ENCODE measurements around the gene TRIM33. TPM values are rescaled to one million over a fixed set of nuclear protein-coding genes. Genes with fewer than 3 reads are reported as not detected.

The TRIM33 gene
- total RNA-seq, 1 experiment from 2014 or later, result 41.2 TPM

DNA sequence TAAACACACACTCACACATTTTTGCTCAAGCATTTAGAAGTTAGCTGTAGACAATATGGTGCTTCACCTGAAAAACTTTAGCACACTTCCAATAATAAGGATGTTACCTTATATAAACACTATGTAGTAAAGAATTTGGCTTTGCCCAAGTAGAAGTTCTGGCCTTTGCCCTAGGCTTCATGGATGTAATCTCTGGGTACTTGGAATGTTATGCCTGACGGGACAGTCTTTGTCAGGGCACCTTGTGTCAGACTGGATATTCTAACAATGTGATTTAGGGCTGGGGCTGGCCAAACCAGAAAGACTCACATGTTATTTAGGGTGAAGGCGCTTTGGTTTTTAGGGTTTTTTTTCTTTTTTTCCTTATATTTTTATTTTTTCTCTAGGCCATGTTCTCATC, 34.8 kb upstream of the TRIM33 start:
- H3K4me2 ChIP-seq (ENCODE audit: low read length), result no peak overlapping the region
- H4K20me1 ChIP-seq (ENCODE audit: insufficient read depth), result no peaks in the 10 kb centered on the region
- no peaks in the 10 kb centered on the region for H3K36me3 ChIP-seq (ENCODE audit: control insufficient read depth in 1 of 2, insufficient read depth in 2 of 2, low read length in 2 of 2)
- H3K27me3 ChIP-seq (ENCODE audit: insufficient read depth, low read length), result no peaks in the 10 kb centered on the region
- no peaks in the 10 kb centered on the region for H3K9me2 ChIP-seq (ENCODE audit: insufficient read depth)
- H3K27ac ChIP-seq (ENCODE audit: low read depth, low read length), result no peak overlapping the region
- ATAC-seq (no peak), DNase-seq (ENCODE audit: low read depth, low spot score) (no peak)
- no peak overlapping the region for H3K9ac ChIP-seq (ENCODE audit: low read length)
- ChIA-PET RAD21 (ENCODE audit: low non-redundant PET in 1 of 2, low total read pairs in 2 of 2, uncharacterized antibody in 2 of 2, unreplicated experiment in 2 of 2) (no interaction called here), CTCF (no interaction called here), POLR2A (no interaction called here)
- BruUV-seq (replicated peaks), result no TSS peak
- H3K9me3 ChIP-seq (ENCODE audit: control insufficient read depth in 1 of 2, insufficient read depth in 1 of 2, low read depth in 1 of 2, low read length in 2 of 2), result no peaks in the 10 kb centered on the region
- no peak for TF ChIP-seq TCF7L2 (IDR thresholded peaks at IDR 0.05; ENCODE audit: borderline replicate concordance, extremely low read depth, insufficient read depth, insufficient read length)
- H3K79me2 ChIP-seq (ENCODE audit: insufficient read depth, low read length), result no peaks in the 10 kb centered on the region
- no peaks in the 10 kb centered on the region for H3K4me1 ChIP-seq (ENCODE audit: control insufficient read depth in 1 of 2, insufficient read depth in 2 of 2, low read length in 2 of 2)
- intact Hi-C loops (cut with micrococcal nuclease), result no loop called here
- no peak overlapping the region for H2AFZ ChIP-seq (ENCODE audit: low read depth, low read length, poor library complexity, severe bottlenecking)
- no peak overlapping the region for H3K4me3 ChIP-seq (replicated peaks in 1 of 2; ENCODE audit: low read depth in 1 of 2, low read length in 2 of 2)

DNA sequence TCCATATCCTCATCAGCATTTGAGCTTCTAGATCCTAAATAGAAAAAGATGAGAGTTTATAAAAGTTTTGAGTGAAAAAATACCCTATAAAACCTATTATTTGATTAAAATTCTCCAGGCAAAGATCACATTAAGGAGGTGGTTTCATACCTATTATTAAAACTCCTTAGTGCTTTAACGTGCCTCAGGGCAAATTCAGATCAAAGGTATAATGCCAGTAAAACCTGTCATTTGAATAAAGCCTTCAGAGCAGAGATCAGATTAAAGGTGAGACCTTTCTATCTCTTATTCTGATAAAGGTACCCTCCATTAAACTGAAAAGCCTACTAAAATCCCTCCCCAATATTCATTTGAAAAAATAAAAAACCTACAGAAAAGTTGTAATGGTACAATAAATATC, 34.3 kb upstream of the TRIM33 start:
- Histone ChIP-seq H3K9ac (ENCODE audit: low read length) (no peak overlapping the region), H3K36me3 (ENCODE audit: control insufficient read depth in 1 of 2, insufficient read depth in 2 of 2, low read length in 2 of 2) (no peaks in the 10 kb centered on the region), H3K4me2 (ENCODE audit: low read length) (no peak overlapping the region), H3K4me1 (ENCODE audit: control insufficient read depth in 1 of 2, insufficient read depth in 2 of 2, low read length in 2 of 2) (no peaks in the 10 kb centered on the region), H3K9me2 (ENCODE audit: insufficient read depth) (no peaks in the 10 kb centered on the region), H3K27ac (ENCODE audit: low read depth, low read length) (no peak overlapping the region), H3K27me3 (ENCODE audit: insufficient read depth, low read length) (no peaks in the 10 kb centered on the region), H3K9me3 (ENCODE audit: control insufficient read depth in 1 of 2, insufficient read depth in 1 of 2, low read depth in 1 of 2, low read length in 2 of 2) (no peaks in the 10 kb centered on the region), H3K4me3 (replicated peaks in 1 of 2; ENCODE audit: low read depth in 1 of 2, low read length in 2 of 2) (no peak overlapping the region), H4K20me1 (ENCODE audit: insufficient read depth) (no peaks in the 10 kb centered on the region), H3K79me2 (ENCODE audit: insufficient read depth, low read length) (no peaks in the 10 kb centered on the region), H2AFZ (ENCODE audit: low read depth, low read length, poor library complexity, severe bottlenecking) (no peak overlapping the region)
- no TSS peak for BruUV-seq (replicated peaks)
- ChIA-PET RAD21 (ENCODE audit: low non-redundant PET in 1 of 2, low total read pairs in 2 of 2, uncharacterized antibody in 2 of 2, unreplicated experiment in 2 of 2) (no interaction called here), POLR2A (no interaction called here), CTCF (no interaction called here)
- DNase-seq (ENCODE audit: low read depth, low spot score) (no peak), ATAC-seq (no peak)
- TF ChIP-seq SRF (IDR thresholded peaks at IDR 0.05; ENCODE audit: low read depth), result no peak
- TF ChIP-seq, protein P1, sequence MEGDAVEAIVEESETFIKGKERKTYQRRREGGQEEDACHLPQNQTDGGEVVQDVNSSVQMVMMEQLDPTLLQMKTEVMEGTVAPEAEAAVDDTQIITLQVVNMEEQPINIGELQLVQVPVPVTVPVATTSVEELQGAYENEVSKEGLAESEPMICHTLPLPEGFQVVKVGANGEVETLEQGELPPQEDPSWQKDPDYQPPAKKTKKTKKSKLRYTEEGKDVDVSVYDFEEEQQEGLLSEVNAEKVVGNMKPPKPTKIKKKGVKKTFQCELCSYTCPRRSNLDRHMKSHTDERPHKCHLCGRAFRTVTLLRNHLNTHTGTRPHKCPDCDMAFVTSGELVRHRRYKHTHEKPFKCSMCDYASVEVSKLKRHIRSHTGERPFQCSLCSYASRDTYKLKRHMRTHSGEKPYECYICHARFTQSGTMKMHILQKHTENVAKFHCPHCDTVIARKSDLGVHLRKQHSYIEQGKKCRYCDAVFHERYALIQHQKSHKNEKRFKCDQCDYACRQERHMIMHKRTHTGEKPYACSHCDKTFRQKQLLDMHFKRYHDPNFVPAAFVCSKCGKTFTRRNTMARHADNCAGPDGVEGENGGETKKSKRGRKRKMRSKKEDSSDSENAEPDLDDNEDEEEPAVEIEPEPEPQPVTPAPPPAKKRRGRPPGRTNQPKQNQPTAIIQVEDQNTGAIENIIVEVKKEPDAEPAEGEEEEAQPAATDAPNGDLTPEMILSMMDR (IDR thresholded peaks at IDR 0.05 in 2 of 3, conservative IDR thresholded peaks at IDR 0.05 in 1 of 3; ENCODE audit: borderline replicate concordance in 1 of 3, insufficient read depth in 1 of 3, low read depth in 2 of 3, low read length in 2 of 3), result no peak
- TF ChIP-seq EGR1 (IDR thresholded peaks at IDR 0.05; ENCODE audit: low read depth), result no peak
- no peak for TF ChIP-seq TCF7L2 (IDR thresholded peaks at IDR 0.05; ENCODE audit: borderline replicate concordance, extremely low read depth, insufficient read depth, insufficient read length)
- TF ChIP-seq, protein P2, sequence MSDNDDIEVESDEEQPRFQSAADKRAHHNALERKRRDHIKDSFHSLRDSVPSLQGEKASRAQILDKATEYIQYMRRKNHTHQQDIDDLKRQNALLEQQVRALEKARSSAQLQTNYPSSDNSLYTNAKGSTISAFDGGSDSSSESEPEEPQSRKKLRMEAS (IDR thresholded peaks at IDR 0.05), result no peak
- no peak for TF ChIP-seq CEBPB (IDR thresholded peaks at IDR 0.05; ENCODE audit: low read depth)
- intact Hi-C loops (cut with micrococcal nuclease), result no loop called here
